Measurements from ENCODE around the gene BTBD6.

GRCh38 chr14:105214324-105214915 lies 33.9 kb upstream of the BTBD6 start:
- TF ChIP-seq CTCF (IDR thresholded peaks at IDR 0.05 in 4 of 5, conservative IDR thresholded peaks at IDR 0.05 in 1 of 5) = no peak
- no peak for TF ChIP-seq POLR2A (IDR thresholded peaks at IDR 0.05)
